ENCODE results near the gene NELFCD. TPM values are rescaled to one million over a fixed set of nuclear protein-coding genes. Genes with fewer than 3 reads are reported as not detected.

Gene NELFCD
- total and polyA plus RNA-seq, 4 donors: 31.5 to 93.9 (median 42.4) TPM

DNA sequence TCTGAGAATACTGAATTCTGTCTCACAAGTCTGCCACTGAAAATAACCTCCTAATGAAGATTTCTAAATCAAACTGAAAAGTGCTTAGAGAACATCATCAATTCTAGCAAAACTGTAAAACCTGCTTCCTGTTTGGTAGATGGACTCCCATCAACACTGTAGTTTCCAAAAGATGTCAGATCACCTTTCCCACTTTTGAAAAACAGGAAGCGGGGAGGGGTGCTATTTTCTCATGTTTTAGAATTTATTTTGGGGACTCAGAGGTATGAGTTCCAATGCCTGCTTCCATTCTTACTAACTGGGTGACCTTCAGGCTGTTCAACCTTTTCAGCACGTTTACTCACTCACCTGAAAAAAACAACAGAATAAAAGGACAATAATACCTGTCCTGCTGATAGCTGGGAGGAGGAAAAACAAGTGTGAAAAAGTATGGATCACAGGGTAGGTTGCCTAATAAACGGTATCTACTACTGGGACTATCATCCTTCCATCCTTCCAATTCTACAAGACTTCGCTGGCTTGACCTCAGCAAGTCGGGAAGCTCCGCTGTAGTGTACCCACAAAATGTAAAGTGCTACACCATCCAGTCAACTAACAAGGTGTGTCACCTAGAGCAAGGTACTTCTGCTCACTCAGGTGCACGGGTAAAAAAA, 50.0 kb downstream of the NELFCD start:
- Histone ChIP-seq H3K9me3 (ENCODE audit: control insufficient read depth in 4 of 4, insufficient read depth in 3 of 4, low read length in 3 of 4) (no peaks in the 10 kb centered on the region), H3K9ac (ENCODE audit: insufficient read depth in 1 of 2, low read length in 2 of 2) (peak overlapping the region in 1 of 2 donors; percentile 64), H3K4me3 (peak overlapping the region; percentile 93), H3K4me1 (ENCODE audit: control insufficient read depth in 5 of 5, insufficient read depth in 5 of 5, low read length in 5 of 5) (peaks cover 0 to 27% (median 13%) of the 10 kb centered on the region in 5 donors), H3K27me3 (ENCODE audit: control insufficient read depth in 3 of 3, insufficient read depth in 3 of 3, low read length in 2 of 3) (no peaks in the 10 kb centered on the region), H3K36me3 (ENCODE audit: control insufficient read depth in 4 of 4, insufficient read depth in 4 of 4, low read length in 4 of 4) (peaks cover 11 to 21% (median 19%) of the 10 kb centered on the region in 4 donors), H3K27ac (ENCODE audit: low read depth in 1 of 2, low read length in 1 of 2) (no peak overlapping the region)
- ATAC-seq (ENCODE audit: insufficient read depth, low FRiP score): no peak
- whole genome bisulfite sequencing, 2 donors: 63 to 77% methylated on average over 7 of the region's 7 CpGs
- DNase-seq: no peak
- no peak for TF ChIP-seq CTCF (IDR thresholded peaks at IDR 0.05; ENCODE audit: control extremely low read depth, extremely low read depth)

- peaks cover 14 to 25% (median 23%) of the 10 kb centered on the region in 4 donors for H3K36me3 ChIP-seq (ENCODE audit: control insufficient read depth in 4 of 4, insufficient read depth in 4 of 4, low read length in 4 of 4)
- WGBS, 2 donors: 14 to 19% methylated on average over 13 of the region's 13 CpGs
- peaks cover 0 to 27% (median 13%) of the 10 kb centered on the region in 5 donors for H3K4me1 ChIP-seq (ENCODE audit: control insufficient read depth in 5 of 5, insufficient read depth in 5 of 5, low read length in 5 of 5)
Measured at GRCh38 chr20:59031564-59032022, 50.5 kb downstream of the NELFCD start.

GRCh38 chr20:59032023-59032712, 51.1 kb downstream of the NELFCD start, which contains the start of gene ATP5F1E:
Gene ATP5F1E (minus strand): TSS chr20:59032335. CDS start chr20:59032251, 84 bp downstream.
- H3K4me3 ChIP-seq: peak within 1 kb of the TSS; percentile 93
- peak within 1 kb of the TSS; percentile 97 to 98 for H3K27ac ChIP-seq (ENCODE audit: low read depth in 1 of 2, low read length in 1 of 2)
- H3K36me3 ChIP-seq (ENCODE audit: control insufficient read depth in 4 of 4, insufficient read depth in 4 of 4, low read length in 4 of 4): peaks cover 16 to 29% (median 21%) of the 10 kb centered on the region in 4 donors
- H3K4me1 ChIP-seq (ENCODE audit: control insufficient read depth in 5 of 5, insufficient read depth in 5 of 5, low read length in 5 of 5): peaks cover 0 to 27% (median 13%) of the 10 kb centered on the region in 5 donors
- peak within 1 kb of the TSS; percentile 44 to 78 for H3K9ac ChIP-seq (ENCODE audit: insufficient read depth in 1 of 2, low read length in 2 of 2)
- H3K27me3 ChIP-seq (ENCODE audit: control insufficient read depth in 3 of 3, insufficient read depth in 3 of 3, low read length in 2 of 3): no peaks in the 10 kb centered on the region
- TF ChIP-seq CTCF (IDR thresholded peaks at IDR 0.05; ENCODE audit: control extremely low read depth, extremely low read depth): no peak
- 0 to 1% methylated on average over 77 to 86 of the region's 86 CpGs for WGBS, 2 donors
- DNase-seq (peak; percentile 95 to 98 (median 97)), ATAC-seq (ENCODE audit: insufficient read depth, low FRiP score) (peak; percentile 100)
- H3K9me3 ChIP-seq (ENCODE audit: control insufficient read depth in 4 of 4, insufficient read depth in 3 of 4, low read length in 3 of 4): no peaks in the 10 kb centered on the region

More at GRCh38 chr20:59031564-59032022, 50.5 kb downstream of the NELFCD start:
- Histone ChIP-seq H3K27me3 (ENCODE audit: control insufficient read depth in 3 of 3, insufficient read depth in 3 of 3, low read length in 2 of 3) (no peaks in the 10 kb centered on the region), H3K9ac (ENCODE audit: insufficient read depth in 1 of 2, low read length in 2 of 2) (peak overlapping the region in 1 of 2 donors; percentile 78), H3K4me3 (peak overlapping the region; percentile 93), H3K27ac (ENCODE audit: low read depth in 1 of 2, low read length in 1 of 2) (peak overlapping the region; percentile 97 to 98), H3K9me3 (ENCODE audit: control insufficient read depth in 4 of 4, insufficient read depth in 3 of 4, low read length in 3 of 4) (no peaks in the 10 kb centered on the region)
- DNase-seq (no peak), ATAC-seq (ENCODE audit: insufficient read depth, low FRiP score) (no peak)
- TF ChIP-seq CTCF (IDR thresholded peaks at IDR 0.05; ENCODE audit: control extremely low read depth, extremely low read depth): no peak

Data from lung (tissue), 12 donors.